Cardiac fibroblast (primary cell): ENCODE results near the gene AADACL3.

Experiments used
- DNase-seq, 2 donors: peaks; one replicate each; pipeline versions ENCODE4 v3.0.0 to v3.0.0-alpha.2; 2010; ENCODE audit warnings: low read depth in 2 of 2
- H3K4me3 ChIP-seq, 2 donors: replicated peaks in 1 of 2; 1 replicate in 1 of 2; 2 replicates in 1 of 2; pipeline ENCODE4 v1.5.1; 2011; ENCODE audit warnings: low read depth in 2 of 2, low read length in 2 of 2, mild to moderate bottlenecking in 2 of 2, moderate library complexity in 1 of 2
- CTCF ChIP-seq: IDR thresholded peaks from one replicate; pipeline ENCODE4 v1.5.1; 2011; ENCODE audit warnings: low read depth, mild to moderate bottlenecking, low read length, inconsistent platforms

Gene AADACL3

DNA sequence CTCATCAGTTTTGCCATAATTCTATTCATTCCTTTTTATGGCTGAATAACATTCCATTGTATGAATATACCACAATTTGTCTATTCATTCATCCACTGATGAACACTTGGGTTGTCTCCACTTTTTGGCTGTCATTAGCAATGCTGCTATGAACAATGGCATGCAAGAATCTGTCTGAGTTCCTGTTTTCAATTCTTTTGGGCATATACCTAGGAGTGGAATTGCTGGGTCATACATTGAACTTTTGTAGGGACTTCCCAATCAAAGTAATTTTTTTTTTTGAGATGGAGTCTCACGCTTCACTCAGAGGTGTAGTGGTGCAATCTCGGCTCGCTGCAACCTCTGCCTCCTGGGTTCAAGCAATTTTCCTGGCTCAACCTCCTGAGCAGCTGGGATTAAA, 37.1 kb upstream of the AADACL3 start:
- no peak overlapping the region for H3K4me3 ChIP-seq
- no peak for DNase-seq
- TF ChIP-seq CTCF = no peak

- no peak overlapping the region for H3K4me3 ChIP-seq
- DNase-seq = no peak
- no peak for TF ChIP-seq CTCF
These were observed 25.8 kb upstream of the AADACL3 start for GRCh38 chr1:12690156-12690555.

- peak; percentile 22 to 57 for DNase-seq
- no peak overlapping the region for H3K4me3 ChIP-seq
- TF ChIP-seq CTCF = no peak
These were observed 22.7 kb upstream of the AADACL3 start for GRCh38 chr1:12692967-12693782.

DNA sequence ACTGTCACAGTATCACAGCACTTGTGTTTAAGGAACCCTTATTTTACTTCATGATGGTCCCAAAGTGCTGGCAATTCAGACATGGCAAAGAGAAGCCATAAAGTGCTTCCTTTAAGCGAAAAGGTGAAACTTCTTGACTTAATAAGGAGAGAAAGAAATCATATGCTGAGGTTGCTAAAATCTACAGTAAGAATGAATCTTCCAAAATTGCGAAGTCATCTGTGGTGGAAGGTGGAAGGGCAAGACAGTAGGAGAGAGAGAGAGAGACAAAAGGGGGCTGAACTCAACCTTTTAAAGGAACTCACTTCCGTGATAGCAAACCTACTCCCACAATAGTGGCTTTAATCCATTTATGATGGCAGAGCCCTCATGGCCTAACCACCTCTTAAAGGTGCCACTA, 19.3 kb upstream of the AADACL3 start:
- no peak for DNase-seq
- TF ChIP-seq CTCF = no peak
- no peak overlapping the region for H3K4me3 ChIP-seq

GRCh38 chr1:12697397-12697796, 18.5 kb upstream of the AADACL3 start:
- H3K4me3 ChIP-seq = no peak overlapping the region
- no peak for TF ChIP-seq CTCF
- peak in 1 of 2 donors; percentile 16 for DNase-seq

DNA sequence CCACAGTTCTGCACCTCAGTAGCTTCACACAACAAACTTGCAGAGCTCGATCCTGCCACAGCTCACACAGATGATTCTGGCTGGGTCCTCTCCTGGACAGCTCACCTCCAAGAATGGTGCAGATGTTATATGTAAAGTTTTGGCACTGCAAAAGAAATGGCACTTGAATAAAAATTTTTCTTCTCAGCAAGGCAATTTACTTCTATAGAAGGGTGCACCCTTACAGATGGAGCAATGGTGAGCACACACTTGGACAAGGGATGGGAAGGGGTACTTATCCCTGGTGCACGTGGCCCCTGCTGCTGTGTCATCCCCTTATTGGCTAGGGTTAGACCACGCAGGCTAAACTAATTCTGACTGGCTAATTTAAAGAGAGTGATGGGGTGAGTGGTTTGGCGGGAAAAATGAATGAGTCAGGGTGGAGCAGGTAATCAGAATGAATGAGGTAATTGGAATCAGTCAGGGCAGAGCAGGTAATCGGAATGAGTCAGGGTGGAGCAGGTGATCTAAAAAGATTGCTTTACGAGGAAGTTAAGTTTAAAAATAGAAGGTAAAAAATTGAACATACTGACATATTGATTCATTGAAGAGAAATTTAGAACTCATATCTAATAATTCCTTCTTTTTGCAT, 12.0 kb upstream of the AADACL3 start:
- DNase-seq = no peak
- TF ChIP-seq CTCF = no peak

More for the DNA sequence above, 12.0 kb upstream of the AADACL3 start:
- H3K4me3 ChIP-seq = no peak overlapping the region
